OCI-LY7 (cell line): ENCODE data around the gene KIF5A. TPM values are rescaled to one million over a fixed set of nuclear protein-coding genes. Genes with fewer than 3 reads are reported as not detected.
A peak's percentile ranks its signal among the peaks of the same experiment; 100 is the strongest.

ENCODE experiments used
- BruUV-seq: library from RNA; stranded (reverse); fragments of 400-500 nt; replicated peaks from 2 replicates; lab custom pipeline; 2021; lab: Mats Ljungman, UMichigan
- CTCF ChIA-PET: fragments of 300-600 bp; sonication (Branson Sonifier 250); formaldehyde crosslinking; loops from one replicate; lab custom pipeline; 2022; ENCODE audit warnings: antibody characterized with exemption; ENCODE audit not compliant: unreplicated experiment; lab: Charles Lee
- POLR2A ChIA-PET: fragments of 300-600 bp; sonication (Branson Sonifier 250); formaldehyde crosslinking; loops from one replicate; lab custom pipeline; 2022; ENCODE audit warnings: antibody characterized with exemption; lab: Charles Lee
- DNase-seq: peaks from one replicate; pipeline ENCODE4 v3.0.0-alpha.2; 2015; ENCODE audit warnings: low spot score
- H2AFZ ChIP-seq: fragments of 200-600 bp; sonication (generic), shearing (Covaris generic); 2 replicates; pipeline ENCODE4 v1.6.1; 2014; ENCODE audit warnings: mild to moderate bottlenecking, antibody characterized with exemption, low read length, moderate library complexity
- H3K27ac ChIP-seq: fragments of 200-600 bp; sonication (generic); 2 replicates; pipeline ENCODE4 v1.5.1; 2014; ENCODE audit warnings: mixed run types, low read depth, mild to moderate bottlenecking, moderate library complexity, low read length, inconsistent platforms; ENCODE audit not compliant: poor library complexity, severe bottlenecking
- H3K36me3 ChIP-seq: fragments of 200-600 bp; sonication (generic); 2 replicates; pipeline ENCODE4 v1.6.1; 2014; ENCODE audit warnings: mild to moderate bottlenecking, antibody characterized with exemption, low read length, moderate library complexity, mixed read lengths; ENCODE audit not compliant: insufficient read depth
- H3K4me1 ChIP-seq: fragments of 200-600 bp; sonication (generic); 2 replicates; pipeline ENCODE4 v1.5.1; 2014; ENCODE audit warnings: mild to moderate bottlenecking, low read length; ENCODE audit not compliant: insufficient read depth, poor library complexity, severe bottlenecking
- H3K4me2 ChIP-seq: fragments of 200-600 bp; sonication (generic); 2 replicates; pipeline ENCODE4 v1.6.1; 2014; ENCODE audit warnings: mild to moderate bottlenecking, low read length
- H3K4me3 ChIP-seq: fragments of 200-600 bp; sonication (generic); 2 replicates; pipeline ENCODE4 v1.5.1; 2014; ENCODE audit warnings: mild to moderate bottlenecking, low read depth, low read length; ENCODE audit not compliant: poor library complexity, severe bottlenecking
- H3K79me2 ChIP-seq: fragments of 200-600 bp; sonication (generic); 2 replicates; pipeline ENCODE4 v1.6.1; 2016; ENCODE audit warnings: low read depth, mild to moderate bottlenecking, low read length, moderate library complexity, mixed read lengths; ENCODE audit not compliant: insufficient read depth
- H3K9me2 ChIP-seq: fragments of 200-600 bp; sonication (generic); 2 replicates; pipeline ENCODE4 v1.6.1; 2016; ENCODE audit warnings: mild to moderate bottlenecking, low read length, mixed read lengths; ENCODE audit not compliant: insufficient read depth
- H3K9me3 ChIP-seq: fragments of 200-600 bp; sonication (generic); 2 replicates; pipeline ENCODE4 v1.6.1; 2014; ENCODE audit warnings: mild to moderate bottlenecking, mixed run types, low read length, mixed read lengths
- H4K20me1 ChIP-seq: fragments of 200-600 bp; sonication (generic); 2 replicates; pipeline ENCODE4 v1.6.1; 2014; ENCODE audit warnings: mild to moderate bottlenecking, antibody characterized with exemption, low read length, moderate library complexity, mixed read lengths; ENCODE audit not compliant: insufficient read depth
- CTCF ChIP-seq: fragments of 200-600 bp; sonication (generic); conservative IDR thresholded peaks from 2 replicates; pipeline ENCODE4 v1.5.1; 2014; ENCODE audit warnings: mild to moderate bottlenecking, antibody characterized with exemption, low read length, moderate library complexity, mixed read lengths
- EZH2phosphoT487 ChIP-seq: fragments of 200-600 bp; sonication (generic); IDR thresholded peaks from 2 replicates; pipeline ENCODE4 v1.6.1; 2018; ENCODE audit warnings: low read depth, borderline replicate concordance, mild to moderate bottlenecking, mixed run types, antibody characterized with exemption, low read length, moderate library complexity, mixed read lengths
- intact Hi-C: fragments of 100-400 bp; cut with micrococcal nuclease; formaldehyde crosslinking; loops from one replicate; pipeline ENCODE4 v1.10.0; 2022; ENCODE audit not compliant: unreplicated experiment
- total RNA-seq, 2 experiments: library from RNA; depleted of rRNA in 1 of 2; stranded (reverse); fragments of >200 nt in 1 of 2; shearing (Covaris generic) in 1 of 2; gene quantifications; 2 replicates each; pipeline ENCODE4 v1.2.3, GENCODE V29; 2014 to 2022

KIF5A gene
- total RNA-seq, 2 experiments from 2014 or later, result 0.09 to 1.6 TPM

- POLR2A ChIA-PET, result interaction anchor here (0.5 kb wide), 1 partner anchor 301 kb away, joined by 3 read pairs; the partner anchor contains the start of gene SHMT2
- Histone ChIP-seq H3K9me2 (no peaks in the 10 kb centered on the region), H3K79me2 (no peaks in the 10 kb centered on the region), H3K36me3 (peaks cover 96% of the 10 kb centered on the region), H4K20me1 (no peaks in the 10 kb centered on the region), H3K4me2 (no peak overlapping the region), H3K27ac (no peak overlapping the region), H3K9me3 (no peaks in the 10 kb centered on the region), H3K4me3 (no peak overlapping the region), H2AFZ (no peak overlapping the region), H3K4me1 (no peaks in the 10 kb centered on the region)
- TF ChIP-seq EZH2phosphoT487, result no peak
- no peak for TF ChIP-seq CTCF
- CTCF ChIA-PET, result no interaction called here
- DNase-seq, result no peak
- intact Hi-C loops, result no loop called here
- BruUV-seq, result TSS peak; percentile 63
Observed at GRCh38 chr12:57530396-57531142, 19.3 kb upstream of the KIF5A start.

DNA sequence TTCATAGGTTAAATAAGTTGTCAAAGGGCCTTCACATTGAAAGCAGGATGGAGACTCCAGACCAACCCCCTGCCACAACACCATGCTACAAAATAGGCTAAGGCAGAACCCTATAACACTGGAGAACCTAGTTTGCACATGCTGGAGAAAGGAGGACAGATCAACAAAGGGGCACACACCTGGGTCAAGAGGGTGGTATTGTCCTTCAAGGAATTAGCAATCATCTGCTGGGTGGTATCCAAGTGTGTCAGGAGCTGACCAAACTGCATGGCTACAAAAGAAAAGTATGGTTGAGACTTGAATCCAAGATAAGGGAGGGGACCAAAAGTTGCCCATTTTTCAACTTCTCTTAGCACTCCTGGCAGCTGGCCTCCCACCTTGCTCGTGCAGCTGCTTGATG is 18.0 kb upstream of the KIF5A start:
- no peak overlapping the region for H2AFZ ChIP-seq
- H3K36me3 ChIP-seq, result peaks cover 93% of the 10 kb centered on the region
- H3K4me3 ChIP-seq, result no peak overlapping the region
- no TSS peak for BruUV-seq
- ChIA-PET POLR2A (interaction anchor here (1.0 to 2.6 kb wide), 3 partner anchors 8 to 16 kb away, joined by 3 to 17 read pairs (median 4); no protein-coding TSS in a partner anchor), CTCF (interaction anchor here (0.5 kb wide), 1 partner anchor 147 kb away, joined by 4 read pairs; no protein-coding TSS in a partner anchor)
- H4K20me1 ChIP-seq, result no peaks in the 10 kb centered on the region
- no peak overlapping the region for H3K4me2 ChIP-seq
- no peaks in the 10 kb centered on the region for H3K4me1 ChIP-seq
- H3K9me3 ChIP-seq, result no peaks in the 10 kb centered on the region
- intact Hi-C loops, result no loop called here
- H3K9me2 ChIP-seq, result no peaks in the 10 kb centered on the region
- H3K79me2 ChIP-seq, result no peaks in the 10 kb centered on the region
- no peak for DNase-seq
- no peak for TF ChIP-seq CTCF
- no peak for TF ChIP-seq EZH2phosphoT487
- no peak overlapping the region for H3K27ac ChIP-seq

DNA sequence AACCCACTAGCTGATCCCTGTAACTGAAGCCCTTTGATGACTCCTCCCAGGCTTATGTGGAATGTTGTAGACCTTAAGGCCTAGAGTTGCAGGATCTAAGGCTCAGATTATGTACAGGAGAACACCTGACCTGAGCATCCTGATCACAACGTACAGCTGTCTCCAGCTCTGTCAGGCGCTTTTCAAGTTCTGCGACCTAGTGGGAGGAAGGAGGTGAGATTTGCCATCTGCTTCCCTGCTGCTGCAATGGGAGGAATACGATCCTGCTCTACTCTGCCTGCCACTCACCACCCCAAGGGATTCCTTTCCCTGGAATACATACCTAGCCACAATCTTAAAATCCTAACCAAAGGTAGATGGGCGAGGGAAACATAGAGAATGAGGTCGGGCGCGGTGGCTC is 16.7 kb upstream of the KIF5A start:
- no peak overlapping the region for H3K4me3 ChIP-seq
- no TSS peak for BruUV-seq
- intact Hi-C loops, result no loop called here
- H3K9me2 ChIP-seq, result no peaks in the 10 kb centered on the region
- H3K4me1 ChIP-seq, result no peaks in the 10 kb centered on the region
- no peak for DNase-seq
- POLR2A ChIA-PET, result interaction anchor here (0.9 to 2.6 kb wide), 3 partner anchors 9 to 14 kb away, joined by 3 to 17 read pairs (median 4); no protein-coding TSS in a partner anchor
- H4K20me1 ChIP-seq, result no peaks in the 10 kb centered on the region
- H3K9me3 ChIP-seq, result no peaks in the 10 kb centered on the region
- no peaks in the 10 kb centered on the region for H3K79me2 ChIP-seq
- CTCF ChIA-PET, result no interaction called here
- H2AFZ ChIP-seq, result no peak overlapping the region
- H3K27ac ChIP-seq, result no peak overlapping the region
- peaks cover 87% of the 10 kb centered on the region for H3K36me3 ChIP-seq
- no peak for TF ChIP-seq CTCF
- no peak for TF ChIP-seq EZH2phosphoT487
- no peak overlapping the region for H3K4me2 ChIP-seq
